GM19438 (cell line): ENCODE data around the gene PALM.
"Not testable (repeated sequence)": the region's sequence is repeated elsewhere in the genome, so short reads cannot be mapped to it uniquely, and the experiment has no call there.

Experiments used
- ATAC-seq: cut with Tn5 transposase; IDR thresholded peaks from one replicate; pipeline ENCODE4 v1.9.1; 2021; ENCODE audit warnings: low read depth; ENCODE audit not compliant: unreplicated experiment

The PALM gene

GRCh38 chr19:708154-709143, at the start of gene PALM:
PALM (plus strand) TSS chr19:708935; CDS start chr19:709147, 212 bp downstream.
- no peak for ATAC-seq

- ATAC-seq: no peak
Measured at GRCh38 chr19:660793-661426, 47.8 kb upstream of the PALM start.

GRCh38 chr19:661427-662196, 47.1 kb upstream of the PALM start:
- no peak for ATAC-seq

- ATAC-seq: peak; percentile 4
Measured at GRCh38 chr19:662207-662961, 46.4 kb upstream of the PALM start.

GRCh38 chr19:662962-663681, 45.6 kb upstream of the PALM start, which contains the start of gene RNF126:
RNF126 (minus strand) TSS chr19:663214; CDS start chr19:663121, 93 bp downstream.
- ATAC-seq: peak; percentile 46

GRCh38 chr19:663682-664117, 45.0 kb upstream of the PALM start:
- ATAC-seq: no peak

GRCh38 chr19:664913-665443, 43.8 kb upstream of the PALM start:
- no peak for ATAC-seq

- not testable (repeated sequence) for ATAC-seq
Measured at GRCh38 chr19:666985-667573, 41.7 kb upstream of the PALM start.

- ATAC-seq: not testable (repeated sequence)
Measured at GRCh38 chr19:668675-669434, 39.9 kb upstream of the PALM start.

GRCh38 chr19:670609-671075, 38.1 kb upstream of the PALM start:
- no peak for ATAC-seq

- no peak for ATAC-seq
Measured at GRCh38 chr19:674282-675151, 34.2 kb upstream of the PALM start.

GRCh38 chr19:676007-676338, 32.8 kb upstream of the PALM start:
- no peak for ATAC-seq

- ATAC-seq: no peak
Measured at GRCh38 chr19:676339-677105, 32.2 kb upstream of the PALM start, which contains the start of gene FSTL3. FSTL3 (plus strand) TSS chr19:676392; CDS start chr19:676424, 32 bp downstream.

GRCh38 chr19:677201-677600, 31.5 kb upstream of the PALM start:
- no peak for ATAC-seq

GRCh38 chr19:677601-678436, 30.9 kb upstream of the PALM start:
- no peak for ATAC-seq
